Transverse colon (tissue), 4 donors: ENCODE measurements around the gene KRTAP10-2. TPM values are rescaled to one million over a fixed set of nuclear protein-coding genes. Genes with fewer than 3 reads are reported as not detected.
A peak's percentile ranks its signal among the peaks of the same experiment; 100 is the strongest.

ENCODE experiments used
- DNase-seq: peaks from one replicate; pipeline ENCODE4 v3.0.0-alpha.2; 2019
- H3K27ac ChIP-seq, 4 donors: fragments of 200-600 bp; sonication (generic); 2 replicates each; pipeline ENCODE4 v1.5.1; 2016 to 2018; ENCODE audit warnings: inconsistent platforms in 4 of 4
- H3K27me3 ChIP-seq: fragments of 200-600 bp; sonication (generic); 2 replicates; pipeline ENCODE4 v1.5.1; 2017; ENCODE audit warnings: inconsistent platforms
- H3K36me3 ChIP-seq, 4 donors: fragments of 200-600 bp; sonication (generic); 2 replicates each; pipeline ENCODE4 v1.5.1; 2017 to 2019; ENCODE audit warnings: inconsistent platforms in 4 of 4
- H3K4me1 ChIP-seq, 4 donors: fragments of 200-600 bp; sonication (generic); 2 replicates each; pipeline ENCODE4 v1.5.1; 2017 to 2020; ENCODE audit warnings: inconsistent platforms in 4 of 4
- H3K4me3 ChIP-seq, 4 donors: fragments of 200-600 bp; sonication (generic); 1 replicate in 1 of 4; 2 replicates in 3 of 4; pipeline versions ENCODE4 v1.5.1 to v1.6.1; 2017 to 2019; ENCODE audit warnings: inconsistent platforms in 4 of 4
- H3K9me3 ChIP-seq, 2 donors: fragments of 200-600 bp; sonication (generic); 2 replicates each; pipeline ENCODE4 v1.5.1; 2017 to 2019; ENCODE audit warnings: inconsistent platforms in 2 of 2
- EP300 ChIP-seq: sonication (generic); formaldehyde crosslinking; IDR thresholded peaks from one replicate; pipeline ENCODE4 v1.6.1; 2017; ENCODE audit warnings: antibody characterized with exemption, low read depth
- POLR2A ChIP-seq: fragments of 450-650 bp; IDR thresholded peaks from one replicate; pipeline ENCODE4 v1.6.1; 2016; ENCODE audit warnings: antibody characterized with exemption, mild to moderate bottlenecking, moderate library complexity
- POLR2AphosphoS5 ChIP-seq, 3 donors: sonication (generic); formaldehyde crosslinking; IDR thresholded peaks; one replicate each; pipeline ENCODE4 v1.6.1; 2016; ENCODE audit warnings: antibody characterized with exemption in 3 of 3
- WGBS, 2 donors: methylation state at CpG; one replicate each; pipeline ENCODE4 v1.1.5; 2018; ENCODE audit warnings: low coverage in 1 of 2; 5-methylcytosine and 5-hydroxymethylcytosine counted together
- in situ Hi-C, 4 donors: fragments of 200-750 bp; cut with MboI; loops; one replicate each; pipeline versions ENCODE4 v1.15.0 to v1.15.1; 2017; ENCODE audit warnings: low sequenced_read_pairs in 3 of 4, low pct_ligation_motif_present in 1 of 4, low pct_unique_long_range_greater_than_20kb in 1 of 4
- intact Hi-C: fragments of 100-400 bp; cut with DNase I; formaldehyde crosslinking; loops from one replicate; pipeline ENCODE4 v1.15.1; 2023; ENCODE audit warnings: low total_unique reads
- total RNA-seq, 4 donors: library from RNA; depleted of rRNA; stranded (reverse); fragments of >200 nt; gene quantifications; one replicate each; pipeline ENCODE4 v1.1.0, GENCODE V29; 2016
- TF ChIP-seq, protein P1 (sequence below), 5 experiments: fragments of 200-600 bp in 3 of 5; fragments of 450-650 bp in 2 of 5; sonication (generic) in 3 of 5; IDR thresholded peaks; 1 replicate in 2 of 5; 2 replicates in 3 of 5; pipeline ENCODE4 v1.5.1; 2016 to 2017; ENCODE audit warnings: antibody characterized with exemption in 5 of 5, inconsistent platforms in 3 of 5, mild to moderate bottlenecking in 2 of 5, moderate library complexity in 1 of 5

The KRTAP10-2 gene
- total RNA-seq, 4 donors from 2014 or later, result not detected

GRCh38 chr21:44527156-44527982, 23.9 kb downstream of the KRTAP10-2 start:
- Histone ChIP-seq H3K9me3 (no peaks in the 10 kb centered on the region), H3K27ac (no peak overlapping the region), H3K4me3 (no peak overlapping the region), H3K36me3 (no peaks in the 10 kb centered on the region), H3K27me3 (no peaks in the 10 kb centered on the region), H3K4me1 (no peaks in the 10 kb centered on the region)
- WGBS, 2 donors, result 84 to 96% methylated on average over 5 to 37 of the region's 37 CpGs
- TF ChIP-seq, protein P1, sequence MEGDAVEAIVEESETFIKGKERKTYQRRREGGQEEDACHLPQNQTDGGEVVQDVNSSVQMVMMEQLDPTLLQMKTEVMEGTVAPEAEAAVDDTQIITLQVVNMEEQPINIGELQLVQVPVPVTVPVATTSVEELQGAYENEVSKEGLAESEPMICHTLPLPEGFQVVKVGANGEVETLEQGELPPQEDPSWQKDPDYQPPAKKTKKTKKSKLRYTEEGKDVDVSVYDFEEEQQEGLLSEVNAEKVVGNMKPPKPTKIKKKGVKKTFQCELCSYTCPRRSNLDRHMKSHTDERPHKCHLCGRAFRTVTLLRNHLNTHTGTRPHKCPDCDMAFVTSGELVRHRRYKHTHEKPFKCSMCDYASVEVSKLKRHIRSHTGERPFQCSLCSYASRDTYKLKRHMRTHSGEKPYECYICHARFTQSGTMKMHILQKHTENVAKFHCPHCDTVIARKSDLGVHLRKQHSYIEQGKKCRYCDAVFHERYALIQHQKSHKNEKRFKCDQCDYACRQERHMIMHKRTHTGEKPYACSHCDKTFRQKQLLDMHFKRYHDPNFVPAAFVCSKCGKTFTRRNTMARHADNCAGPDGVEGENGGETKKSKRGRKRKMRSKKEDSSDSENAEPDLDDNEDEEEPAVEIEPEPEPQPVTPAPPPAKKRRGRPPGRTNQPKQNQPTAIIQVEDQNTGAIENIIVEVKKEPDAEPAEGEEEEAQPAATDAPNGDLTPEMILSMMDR (IDR thresholded peaks at IDR 0.05), result no peak
- TF ChIP-seq POLR2A, result no peak
- no peak for TF ChIP-seq EP300
- no peak for TF ChIP-seq POLR2AphosphoS5 (IDR thresholded peaks at IDR 0.05)
- intact Hi-C loops (no loop called here), in situ Hi-C loops (no loop called here)
- DNase-seq, result no peak

GRCh38 chr21:44526096-44526997, 25.0 kb downstream of the KRTAP10-2 start:
- TF ChIP-seq POLR2AphosphoS5 (IDR thresholded peaks at IDR 0.05), result no peak
- in situ Hi-C loops (no loop called here), intact Hi-C loops (no loop called here)
- Histone ChIP-seq H3K9me3 (no peaks in the 10 kb centered on the region), H3K4me1 (no peaks in the 10 kb centered on the region), H3K27me3 (no peaks in the 10 kb centered on the region), H3K27ac (no peak overlapping the region), H3K36me3 (no peaks in the 10 kb centered on the region), H3K4me3 (no peak overlapping the region)
- WGBS, 2 donors, result 84 to 87% methylated on average over 5 to 12 of the region's 12 CpGs
- DNase-seq, result no peak

GRCh38 chr21:44525391-44526095, 25.8 kb downstream of the KRTAP10-2 start:
- Histone ChIP-seq H3K9me3 (no peaks in the 10 kb centered on the region), H3K27ac (no peak overlapping the region), H3K36me3 (no peaks in the 10 kb centered on the region), H3K4me3 (no peak overlapping the region), H3K4me1 (no peaks in the 10 kb centered on the region), H3K27me3 (no peaks in the 10 kb centered on the region)
- 85 to 96% methylated on average over 7 to 20 of the region's 20 CpGs for WGBS, 2 donors
- in situ Hi-C loops (no loop called here), intact Hi-C loops (no loop called here)
- no peak for TF ChIP-seq POLR2A
- no peak for TF ChIP-seq POLR2AphosphoS5 (IDR thresholded peaks at IDR 0.05)
- TF ChIP-seq EP300, result no peak
- TF ChIP-seq, protein P1 (IDR thresholded peaks at IDR 0.05), result no peak
- peak; percentile 3 for DNase-seq

DNA sequence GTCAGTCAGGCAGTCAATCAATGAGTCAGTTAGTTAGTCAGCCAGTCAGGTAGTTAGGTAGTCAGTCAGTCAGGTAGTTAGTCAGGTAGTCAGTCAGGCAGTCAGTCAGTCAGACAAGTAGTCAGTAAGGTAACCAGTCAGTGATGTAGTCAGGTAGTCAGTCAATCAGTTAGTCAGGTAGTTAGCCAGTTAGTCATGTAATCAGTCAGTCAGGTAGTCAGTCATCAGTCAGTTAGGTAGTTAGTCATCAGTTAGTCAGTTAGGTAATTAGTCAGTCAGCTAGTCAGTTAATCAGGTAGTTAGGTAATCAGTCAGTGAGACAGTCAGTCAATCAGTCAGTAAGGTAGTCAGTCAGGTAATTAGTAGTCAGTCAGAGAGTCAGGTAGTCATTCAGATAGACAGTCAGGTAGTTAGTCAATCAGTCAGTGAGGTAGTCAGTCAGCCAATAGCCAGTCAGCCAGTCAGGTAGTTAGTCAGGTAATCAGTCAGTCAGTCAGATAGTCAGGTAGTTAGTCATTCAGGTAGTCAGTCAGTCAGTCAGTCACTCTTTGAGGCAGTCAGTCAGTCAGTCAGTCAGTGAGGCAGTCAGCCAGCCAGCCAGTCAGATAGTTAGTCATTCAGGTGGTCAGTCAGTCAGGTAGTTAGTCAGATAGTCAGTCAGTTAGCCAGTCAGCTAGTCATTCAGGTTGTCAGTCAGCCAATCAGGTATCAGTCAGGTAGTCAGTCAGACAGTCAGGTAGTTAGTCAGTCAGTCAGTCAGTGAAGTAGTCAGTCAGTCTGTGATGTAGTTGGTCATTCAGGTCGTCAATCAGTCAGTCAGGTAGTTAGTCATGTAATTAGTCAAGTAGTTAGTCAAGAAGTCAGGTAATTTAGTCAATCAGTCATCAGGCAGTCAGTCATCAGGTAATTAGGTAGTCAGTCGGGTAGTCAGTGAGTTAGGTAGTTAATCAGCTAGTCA, 26.6 kb downstream of the KRTAP10-2 start:
- TF ChIP-seq EP300, result no peak
- TF ChIP-seq, protein P1 (IDR thresholded peaks at IDR 0.05), result no peak
- no peak for TF ChIP-seq POLR2A
- 60% methylated on average over 2 of the region's 2 CpGs; no CpG with 5 or more reads in 1 of the 2 donors for WGBS, 2 donors
- Histone ChIP-seq H3K4me3 (no peak overlapping the region), H3K4me1 (no peaks in the 10 kb centered on the region), H3K27me3 (no peaks in the 10 kb centered on the region), H3K27ac (no peak overlapping the region), H3K9me3 (no peaks in the 10 kb centered on the region), H3K36me3 (no peaks in the 10 kb centered on the region)
- in situ Hi-C loops, result loop anchor here in 1 of 4 donors (25.0 kb wide), 1 partner anchor 263 kb away; no protein-coding TSS in a partner anchor
- intact Hi-C loops, result no loop called here
- no peak for DNase-seq
